DND-41 (cell line): Measurements from ENCODE around the gene GGA2.

ENCODE experiments used
- ATAC-seq: fragments of 200-7000 bp; cut with Tn5 transposase; 3 replicates; pipeline ENCODE4 v1.9.1; 2021; ENCODE audit warnings: low read depth; ENCODE audit not compliant: insufficient read depth
- DNase-seq: peaks from one replicate; pipeline ENCODE4 v3.0.0-alpha.2; 2020
- H2AFZ ChIP-seq: 2 replicates; pipeline ENCODE4 v1.6.0; 2012; ENCODE audit warnings: low read depth, low read length
- H3K27ac ChIP-seq: 2 replicates; pipeline ENCODE4 v1.5.1; 2012; ENCODE audit warnings: low read length, inconsistent platforms
- H3K27me3 ChIP-seq: fragments of 200-600 bp; sonication (generic); 2 replicates; pipeline ENCODE4 v1.6.0; 2012; ENCODE audit warnings: low read length, mild to moderate bottlenecking, inconsistent platforms; ENCODE audit not compliant: insufficient read depth, poor library complexity
- H3K36me3 ChIP-seq: 2 replicates; pipeline ENCODE4 v1.5.1; 2012; ENCODE audit warnings: low read length, inconsistent platforms; ENCODE audit not compliant: insufficient read depth
- H3K4me1 ChIP-seq: 2 replicates; pipeline ENCODE4 v1.5.1; 2012; ENCODE audit warnings: mild to moderate bottlenecking, low read length; ENCODE audit not compliant: insufficient read depth
- H3K4me2 ChIP-seq: 2 replicates; pipeline ENCODE4 v1.6.0; 2012; ENCODE audit warnings: mild to moderate bottlenecking, moderate library complexity, low read length, inconsistent platforms; ENCODE audit not compliant: insufficient read depth
- H3K4me3 ChIP-seq, 2 experiments: fragments of 200-600 bp in 1 of 2; shearing (Covaris generic) in 1 of 2; 2 replicates each; pipeline ENCODE4 v1.5.1; 2012 to 2016; ENCODE audit warnings: inconsistent platforms in 2 of 2, low read length in 2 of 2, mild to moderate bottlenecking in 2 of 2, low read depth in 1 of 2, moderate library complexity in 1 of 2
- H3K79me2 ChIP-seq: 2 replicates; pipeline ENCODE4 v1.6.0; 2012; ENCODE audit warnings: low read length, inconsistent platforms; ENCODE audit not compliant: insufficient read depth
- H3K9ac ChIP-seq: 2 replicates; pipeline ENCODE4 v1.6.0; 2012; ENCODE audit warnings: low read depth, mild to moderate bottlenecking, inconsistent platforms, low read length, moderate library complexity
- H3K9me3 ChIP-seq: 2 replicates; pipeline ENCODE4 v1.5.1; 2012; ENCODE audit warnings: low read length, moderate library complexity, mild to moderate bottlenecking, inconsistent platforms; ENCODE audit not compliant: insufficient read depth, severe bottlenecking
- H4K20me1 ChIP-seq: 2 replicates; pipeline ENCODE4 v1.6.0; 2012; ENCODE audit warnings: low read length; ENCODE audit not compliant: insufficient read depth
- CTCF ChIP-seq: IDR thresholded peaks from 2 replicates; pipeline ENCODE4 v1.5.1; 2012; ENCODE audit warnings: borderline replicate concordance, low read length, moderate library complexity, mild to moderate bottlenecking; ENCODE audit not compliant: poor library complexity, severe bottlenecking; ENCODE audit errors: extremely low read depth
- EZH2 ChIP-seq: IDR thresholded peaks from 3 replicates; pipeline ENCODE4 v1.6.1; 2012; ENCODE audit warnings: borderline replicate concordance, low read depth, mild to moderate bottlenecking, moderate library complexity, low read length, inconsistent platforms; ENCODE audit not compliant: severe bottlenecking

Gene GGA2

GRCh38 chr16:23521037-23521743 is 10.9 kb upstream of the GGA2 start:
- Histone ChIP-seq H2AFZ (no peak overlapping the region), H4K20me1 (no peaks in the 10 kb centered on the region; the same call in 1 of the 2 replicates), H3K4me1 (no peaks in the 10 kb centered on the region), H3K4me2 (no peak overlapping the region), H3K27ac (no peak overlapping the region), H3K27me3 (no peaks in the 10 kb centered on the region), H3K36me3 (peaks cover 62% of the 10 kb centered on the region), H3K4me3 (no peak overlapping the region), H3K9me3 (no peaks in the 10 kb centered on the region), H3K79me2 (no peaks in the 10 kb centered on the region), H3K9ac (no peak overlapping the region)
- ATAC-seq (no peak), DNase-seq (no peak)
- no peak for TF ChIP-seq EZH2
- no peak for TF ChIP-seq CTCF

GRCh38 chr16:23520500-23520899 is 10.2 kb upstream of the GGA2 start:
- DNase-seq = no peak
- H3K4me3 ChIP-seq = no peak overlapping the region
- no peak overlapping the region for H3K4me2 ChIP-seq
- H2AFZ ChIP-seq = no peak overlapping the region
- H3K27me3 ChIP-seq = no peaks in the 10 kb centered on the region
- H3K27ac ChIP-seq = no peak overlapping the region
- H3K79me2 ChIP-seq = no peaks in the 10 kb centered on the region
- TF ChIP-seq CTCF (no peak), EZH2 (no peak)
- H3K36me3 ChIP-seq = peaks cover 60% of the 10 kb centered on the region
- no peak for ATAC-seq
- H3K4me1 ChIP-seq = no peaks in the 10 kb centered on the region
- no peak overlapping the region for H3K9ac ChIP-seq
- H4K20me1 ChIP-seq = no peaks in the 10 kb centered on the region; the same call in 1 of the 2 replicates
- no peaks in the 10 kb centered on the region for H3K9me3 ChIP-seq

GRCh38 chr16:23519282-23519681 is 9.0 kb upstream of the GGA2 start:
- ATAC-seq (no peak), DNase-seq (no peak)
- H3K27ac ChIP-seq = no peak overlapping the region
- no peak overlapping the region for H3K4me3 ChIP-seq
- no peaks in the 10 kb centered on the region for H3K4me1 ChIP-seq
- H3K4me2 ChIP-seq = no peak overlapping the region
- no peaks in the 10 kb centered on the region for H3K27me3 ChIP-seq
- H2AFZ ChIP-seq = no peak overlapping the region
- no peaks in the 10 kb centered on the region for H3K79me2 ChIP-seq
- no peak overlapping the region for H3K9ac ChIP-seq
- H4K20me1 ChIP-seq = no peaks in the 10 kb centered on the region; the same call in 1 of the 2 replicates
- peaks cover 49% of the 10 kb centered on the region for H3K36me3 ChIP-seq
- no peaks in the 10 kb centered on the region for H3K9me3 ChIP-seq
- TF ChIP-seq CTCF = no peak
- no peak for TF ChIP-seq EZH2

- Histone ChIP-seq H3K27me3 (no peaks in the 10 kb centered on the region), H3K79me2 (no peaks in the 10 kb centered on the region), H3K4me3 (no peak overlapping the region), H3K4me2 (no peak overlapping the region), H3K9me3 (no peaks in the 10 kb centered on the region), H3K27ac (no peak overlapping the region), H3K4me1 (no peaks in the 10 kb centered on the region), H4K20me1 (no peaks in the 10 kb centered on the region; the same call in 1 of the 2 replicates), H2AFZ (no peak overlapping the region), H3K36me3 (peaks cover 40% of the 10 kb centered on the region), H3K9ac (no peak overlapping the region)
- DNase-seq (no peak), ATAC-seq (no peak)
- TF ChIP-seq CTCF (no peak), EZH2 (no peak)
These were observed 8.2 kb upstream of the GGA2 start for GRCh38 chr16:23518435-23518891.
